ENCODE data around the gene SEC24A.
"Not testable (repeated sequence)": the region's sequence is repeated elsewhere in the genome, so short reads cannot be mapped to it uniquely, and the experiment has no call there.

Gene SEC24A

GRCh38 chr5:134738963-134739661, 90.5 kb downstream of the SEC24A start:
- DNase-seq (ENCODE audit: low read depth in 1 of 2, low spot score in 1 of 2), result peak; percentile 7 to 17

DNA sequence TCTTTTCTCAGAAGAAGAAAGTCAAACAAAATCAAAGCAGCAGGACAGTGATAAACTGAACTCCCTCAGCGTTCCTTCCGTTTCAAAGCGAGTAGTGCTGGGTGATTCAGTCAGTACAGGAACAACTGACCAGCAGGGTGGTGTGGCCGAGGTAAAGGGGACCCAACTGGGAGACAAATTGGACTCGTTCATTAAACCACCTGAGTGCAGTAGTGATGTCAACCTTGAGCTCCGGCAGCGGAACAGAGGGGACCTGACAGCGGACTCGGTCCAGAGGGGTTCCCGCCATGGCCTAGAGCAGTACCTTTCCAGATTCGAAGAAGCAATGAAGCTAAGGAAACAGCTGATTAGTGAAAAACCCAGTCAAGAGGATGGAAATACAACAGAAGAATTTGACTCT, 92.5 kb downstream of the SEC24A start:
- DNase-seq (ENCODE audit: low read depth in 1 of 2, low spot score in 1 of 2), result no peak

- DNase-seq (ENCODE audit: low read depth in 1 of 2, low spot score in 1 of 2), result no peak
These were observed 93.5 kb downstream of the SEC24A start for GRCh38 chr5:134742134-134742533.

- DNase-seq (ENCODE audit: low read depth in 1 of 2, low spot score in 1 of 2), result no peak
These were observed 100.8 kb downstream of the SEC24A start for GRCh38 chr5:134749415-134749814.

DNA sequence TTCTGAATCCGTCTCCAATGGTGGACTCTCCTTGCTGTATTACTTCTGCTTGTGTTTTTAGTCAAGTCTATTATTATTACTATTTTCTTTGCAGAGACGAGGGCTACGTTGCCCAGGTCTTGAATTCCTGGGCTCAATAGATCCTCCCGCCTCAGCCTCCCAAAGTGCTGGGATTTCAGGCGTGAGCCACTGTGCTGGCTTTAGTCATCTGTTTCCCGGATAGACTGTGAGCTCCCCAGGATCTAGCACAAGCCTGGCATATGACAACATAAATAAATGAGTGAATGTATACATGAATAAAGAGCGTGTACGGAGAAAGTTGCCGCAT, 109.6 kb downstream of the SEC24A start:
- no peak for DNase-seq (ENCODE audit: low read depth in 1 of 2, low spot score in 1 of 2)

DNA sequence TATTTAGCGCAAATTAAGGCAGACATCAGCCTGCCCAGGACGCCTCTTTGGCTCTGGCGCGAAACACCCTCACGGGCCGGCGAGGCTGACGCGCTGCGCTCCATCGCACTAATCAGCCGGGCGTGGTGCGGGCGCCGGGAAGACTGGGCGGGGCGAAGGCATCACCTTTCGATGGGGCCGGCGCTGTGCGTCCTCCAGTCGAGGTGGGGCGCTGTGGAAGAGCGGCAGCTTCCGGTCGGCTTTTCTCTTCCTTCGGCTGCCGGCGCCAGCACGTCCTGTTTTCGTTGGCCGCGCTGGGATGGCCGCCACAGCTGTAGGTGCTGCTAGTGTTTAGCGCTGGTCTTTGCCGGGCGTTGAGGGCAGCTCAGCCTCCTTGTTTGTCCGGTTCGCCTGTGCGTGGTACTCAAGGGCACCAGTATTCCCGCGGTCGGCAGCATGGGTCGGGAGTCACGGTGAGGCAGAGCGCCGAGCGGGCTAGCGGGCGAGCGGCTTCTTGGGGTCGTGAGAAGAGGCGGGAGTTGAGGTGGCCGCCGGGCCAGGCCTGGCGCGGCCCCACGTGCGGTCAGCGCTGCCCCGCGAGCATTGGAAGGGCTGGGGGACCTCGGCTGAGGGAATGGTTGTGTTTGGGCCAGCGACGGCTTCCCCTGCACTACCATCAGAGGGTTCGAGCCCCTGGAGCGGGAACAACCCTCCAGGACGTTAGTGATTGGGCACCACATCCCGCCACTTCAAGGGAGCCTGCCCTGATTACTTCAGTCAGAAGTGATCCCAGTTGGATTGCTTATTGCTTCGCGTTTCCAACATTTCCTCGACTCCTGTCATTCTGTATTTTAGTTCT, 110.1 kb downstream of the SEC24A start, which contains the start of gene DDX46:
Gene DDX46, plus strand, starts transcription at position 276 of the 838 bp plus-strand sequence. Its CDS starts 160 bp downstream, at position 436.
- peak; percentile 85 to 91 for DNase-seq (ENCODE audit: low read depth in 1 of 2, low spot score in 1 of 2)

- DNase-seq (ENCODE audit: low read depth in 1 of 2, low spot score in 1 of 2), result not testable (repeated sequence)
These were observed 119.1 kb downstream of the SEC24A start for GRCh38 chr5:134767528-134768291.

GRCh38 chr5:134769206-134769605, 120.6 kb downstream of the SEC24A start:
- DNase-seq (ENCODE audit: low read depth in 1 of 2, low spot score in 1 of 2), result no peak

DNA sequence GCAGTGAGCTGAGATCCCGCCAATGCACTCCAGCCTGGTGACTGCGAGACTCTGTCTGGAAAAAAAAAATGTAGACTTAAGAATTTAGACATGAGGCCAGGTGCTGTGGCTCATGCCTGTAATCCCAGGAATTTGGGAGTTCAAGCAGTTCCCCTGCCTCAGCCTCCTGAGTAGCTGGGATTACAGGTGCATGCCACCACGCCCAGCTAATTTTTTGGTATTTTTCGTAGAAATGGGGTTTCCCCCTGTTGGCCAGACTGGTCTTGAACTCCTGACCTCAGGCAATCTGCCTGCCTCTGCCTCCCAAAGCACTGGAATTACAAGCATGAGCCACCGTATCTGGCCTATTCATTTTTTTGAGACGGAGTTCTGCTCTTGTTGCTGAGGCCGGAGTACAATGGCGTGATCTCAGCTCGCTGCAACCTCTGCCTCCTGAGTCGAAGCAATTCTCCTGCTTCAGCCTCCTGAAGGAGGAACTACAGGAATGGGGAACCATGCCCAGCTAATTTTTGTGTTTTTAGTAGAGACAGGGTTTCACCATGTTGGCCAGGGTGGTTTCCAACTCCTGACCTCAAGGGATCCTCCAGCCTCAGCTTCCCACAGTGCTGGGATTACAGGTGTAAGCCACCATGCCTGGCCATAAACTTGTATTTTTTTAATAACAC, 124.0 kb downstream of the SEC24A start:
- no peak for DNase-seq (ENCODE audit: low read depth in 1 of 2, low spot score in 1 of 2)

DNA sequence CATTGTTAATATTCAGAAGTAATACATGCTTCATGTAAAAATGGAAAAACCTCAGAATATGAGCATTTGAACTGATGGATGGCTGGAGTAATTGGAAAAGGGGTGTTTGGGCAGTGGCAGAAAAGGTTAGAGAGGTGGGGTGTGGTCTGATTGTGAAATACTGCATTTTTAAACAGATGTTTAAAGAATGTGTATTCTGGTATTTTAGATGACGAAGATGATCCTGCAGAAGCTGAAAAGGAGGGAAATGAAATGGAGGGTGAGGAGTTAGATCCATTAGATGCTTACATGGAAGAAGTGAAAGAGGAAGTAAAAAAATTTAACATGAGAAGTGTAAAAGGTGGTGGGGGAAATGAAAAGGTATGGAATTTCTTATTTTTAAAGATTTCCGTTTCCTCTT, 128.8 kb downstream of the SEC24A start:
- DNase-seq (ENCODE audit: low read depth in 1 of 2, low spot score in 1 of 2), result no peak

Measured in activated CD4-positive, alpha-beta T cell treated with anti-CD3 and anti-CD28 coated beads, Interleukin-2, amount 50 U/mL, for 24 hours (primary cell).